GM21367 (cell line): ENCODE results near the gene SH3BP5.

Experiments used
- ATAC-seq: cut with Tn5 transposase; IDR thresholded peaks from one replicate; pipeline ENCODE4 v1.9.1; 2021; ENCODE audit not compliant: unreplicated experiment

Gene SH3BP5

DNA sequence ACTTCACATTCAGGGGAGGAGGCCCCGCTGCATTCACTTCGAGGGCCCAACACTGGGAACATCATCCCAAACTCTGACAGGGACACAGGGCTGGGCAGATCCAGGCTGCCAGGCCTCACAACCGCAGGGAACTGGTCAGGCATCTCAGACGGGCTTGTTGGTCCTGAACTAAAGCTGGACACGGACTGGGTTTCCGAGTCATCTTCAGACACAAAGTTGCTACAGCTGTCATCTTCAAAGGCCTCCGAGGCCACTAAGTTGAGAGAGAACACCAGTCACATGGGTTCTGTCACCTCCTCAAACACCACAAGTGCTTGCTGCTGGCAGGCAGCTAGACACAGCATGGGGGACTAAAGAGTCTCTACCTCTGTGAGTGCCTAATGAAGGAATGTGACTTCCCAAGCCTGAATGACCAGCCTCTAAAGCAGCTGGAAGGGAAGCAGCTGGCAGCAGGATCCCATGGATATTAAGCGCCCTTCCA is 75.5 kb downstream of the SH3BP5 start:
- ATAC-seq: no peak

DNA sequence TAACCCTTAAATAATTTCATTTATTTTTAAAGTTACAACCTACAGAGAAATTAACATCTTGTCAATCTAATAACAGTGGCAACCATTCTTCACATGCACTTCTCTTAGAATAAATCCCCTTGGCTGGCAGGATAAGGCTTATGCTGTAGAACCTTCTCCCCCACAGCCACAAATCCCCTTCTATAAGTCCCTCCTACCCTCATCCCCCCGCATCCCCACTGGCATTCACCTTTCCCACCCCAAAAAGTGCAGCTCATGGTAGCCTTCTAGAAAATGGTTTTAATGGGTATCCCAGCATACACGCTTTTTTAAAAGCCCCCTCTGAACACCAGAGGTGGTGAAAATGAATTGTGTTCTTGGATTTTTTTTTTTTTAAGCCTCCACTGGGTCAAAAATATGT is 77.2 kb downstream of the SH3BP5 start:
- ATAC-seq: no peak

- no peak for ATAC-seq
Measured at GRCh38 chr3:15253023-15253697, 79.2 kb downstream of the SH3BP5 start.

DNA sequence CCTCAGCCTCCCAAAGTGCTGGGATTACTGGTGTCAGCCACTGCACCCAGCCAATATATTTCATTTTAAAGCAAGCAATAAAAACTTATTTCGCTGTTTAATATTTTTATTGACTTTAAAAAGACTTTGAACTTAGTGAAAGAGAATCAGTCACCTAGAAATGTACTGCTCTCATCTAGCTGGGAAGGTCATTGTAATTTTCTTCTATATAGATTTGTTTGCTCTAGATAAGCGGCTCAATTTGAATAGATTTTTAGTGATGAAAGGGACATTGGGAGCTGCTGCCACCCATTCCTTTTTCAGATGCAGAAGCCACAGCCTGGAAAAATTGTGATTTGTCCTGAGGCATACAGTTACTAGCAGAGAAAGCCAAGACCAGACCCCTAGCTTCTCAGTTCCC is 86.2 kb downstream of the SH3BP5 start:
- no peak for ATAC-seq

DNA sequence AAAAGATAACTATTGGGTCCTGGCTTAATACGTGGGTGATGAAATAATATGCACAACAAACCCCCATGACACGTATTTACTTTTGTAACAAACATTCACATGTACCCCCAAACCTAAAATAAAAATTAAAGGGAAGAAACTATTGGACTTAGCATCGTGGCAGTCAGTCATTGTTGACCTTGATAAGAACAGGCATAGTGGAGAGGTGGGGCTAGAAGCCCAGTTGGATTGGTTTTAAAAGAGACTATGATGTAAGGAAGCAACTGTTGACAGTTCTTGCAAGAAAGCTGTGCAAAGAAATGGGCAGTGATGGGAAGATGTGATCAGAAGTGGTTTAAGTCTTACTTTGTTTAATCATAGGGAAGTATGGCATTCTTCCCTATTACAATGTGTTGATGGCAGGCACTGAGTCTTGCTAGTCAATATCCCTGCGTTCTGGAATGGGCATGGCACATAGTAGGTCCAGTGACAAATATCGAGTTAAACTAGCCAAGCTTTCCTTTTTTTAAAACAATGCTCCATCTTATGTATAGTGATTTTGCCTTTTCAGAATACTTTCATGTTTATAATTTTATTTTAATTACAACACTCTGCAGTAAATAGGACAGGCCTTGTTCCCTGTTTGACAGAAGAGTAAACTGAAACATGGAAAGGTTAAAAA is 88.4 kb downstream of the SH3BP5 start:
- ATAC-seq: no peak

DNA sequence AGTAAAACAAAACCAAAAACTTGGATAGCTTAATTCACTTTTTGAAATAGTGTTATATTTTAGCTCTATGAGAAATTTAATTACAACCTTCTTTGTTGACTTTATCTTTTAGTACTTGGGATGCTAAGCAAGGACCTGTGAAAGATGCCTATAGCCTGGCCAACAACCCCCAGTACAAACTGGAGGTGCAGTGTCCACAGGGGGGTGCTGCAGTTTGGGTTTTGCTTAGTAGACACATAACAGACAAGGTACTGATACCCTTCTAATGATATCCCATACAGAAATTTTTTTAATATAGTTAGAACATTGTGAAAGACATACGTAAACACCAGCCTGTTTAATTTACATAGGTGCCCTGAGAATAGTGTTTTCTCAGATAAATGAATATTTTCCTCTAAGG is 91.0 kb downstream of the SH3BP5 start:
- no peak for ATAC-seq

GRCh38 chr3:15229262-15229661 is 103.1 kb downstream of the SH3BP5 start:
- no peak for ATAC-seq

GRCh38 chr3:15228147-15228546 is 104.2 kb downstream of the SH3BP5 start:
- ATAC-seq: no peak

DNA sequence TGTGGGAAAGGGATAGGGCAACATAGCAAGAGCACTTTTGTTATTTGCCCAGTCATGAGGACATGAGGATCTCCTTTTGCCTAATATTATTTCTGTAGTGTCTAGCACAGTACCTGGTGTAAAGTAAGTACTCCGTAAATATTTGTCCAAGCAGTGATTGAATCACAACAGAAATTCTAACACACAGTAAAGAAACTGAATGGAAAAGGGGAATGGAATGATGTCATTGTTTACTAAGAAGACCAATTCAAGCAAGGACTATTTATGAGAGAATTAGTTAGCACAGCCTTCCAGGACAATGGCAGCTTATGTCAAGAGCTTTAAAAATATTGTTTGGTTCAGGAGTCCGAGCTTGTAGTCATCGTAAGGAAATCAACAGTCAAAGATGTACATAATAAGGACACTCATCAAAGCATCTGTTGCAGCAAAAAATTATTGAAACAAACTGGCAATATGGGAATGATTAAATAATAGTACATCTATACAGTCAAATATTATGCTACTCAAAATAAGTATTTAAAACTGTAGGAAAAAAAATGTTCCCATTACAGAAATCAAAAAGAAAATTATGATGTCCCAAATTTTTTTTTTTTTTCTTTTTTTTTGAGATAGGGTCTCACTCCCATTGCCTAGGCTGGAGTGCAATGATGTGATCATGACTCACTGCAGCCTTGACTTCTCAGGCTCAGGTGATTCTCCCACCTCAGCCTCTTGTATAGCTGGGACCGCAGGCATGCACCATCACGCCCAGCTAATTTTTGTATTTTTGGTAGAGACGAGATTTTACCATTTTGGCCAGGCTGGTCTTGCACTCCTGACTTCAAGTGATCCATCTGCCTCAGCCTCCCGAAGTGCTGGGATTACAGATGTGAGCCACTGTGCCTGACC is 108.5 kb downstream of the SH3BP5 start:
- ATAC-seq: no peak

DNA sequence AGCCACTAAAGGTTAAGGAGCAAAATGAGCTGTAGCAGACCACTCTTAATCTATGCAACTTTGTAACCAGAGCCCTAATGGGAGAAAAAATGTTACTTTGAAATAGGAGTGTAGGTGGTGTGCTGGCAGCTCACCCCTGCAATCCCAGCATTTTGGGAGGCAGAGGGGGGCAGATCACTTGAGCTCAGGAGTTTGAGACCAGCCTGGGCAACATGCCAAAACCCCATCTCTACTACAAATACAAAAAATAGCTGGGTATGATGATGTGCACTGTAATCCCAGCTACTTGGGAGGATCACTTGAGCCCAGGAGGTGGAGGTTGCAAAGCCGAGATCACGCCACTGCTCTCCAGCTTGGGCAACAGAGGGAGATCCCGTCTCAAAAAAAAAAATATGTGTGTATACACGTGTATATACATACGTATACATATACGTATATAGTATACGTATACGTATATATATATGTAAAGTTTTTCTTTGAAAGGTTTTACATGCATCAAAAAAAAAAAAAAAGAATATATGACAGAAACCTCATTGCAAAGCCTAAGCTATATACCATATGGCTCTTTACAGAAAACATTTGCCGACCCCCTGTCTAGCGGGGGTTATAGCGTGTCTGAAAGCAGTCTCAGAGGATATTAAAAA is 110.7 kb downstream of the SH3BP5 start:
- ATAC-seq: no peak

- no peak for ATAC-seq
Measured at GRCh38 chr3:15220661-15221060, 111.7 kb downstream of the SH3BP5 start.

DNA sequence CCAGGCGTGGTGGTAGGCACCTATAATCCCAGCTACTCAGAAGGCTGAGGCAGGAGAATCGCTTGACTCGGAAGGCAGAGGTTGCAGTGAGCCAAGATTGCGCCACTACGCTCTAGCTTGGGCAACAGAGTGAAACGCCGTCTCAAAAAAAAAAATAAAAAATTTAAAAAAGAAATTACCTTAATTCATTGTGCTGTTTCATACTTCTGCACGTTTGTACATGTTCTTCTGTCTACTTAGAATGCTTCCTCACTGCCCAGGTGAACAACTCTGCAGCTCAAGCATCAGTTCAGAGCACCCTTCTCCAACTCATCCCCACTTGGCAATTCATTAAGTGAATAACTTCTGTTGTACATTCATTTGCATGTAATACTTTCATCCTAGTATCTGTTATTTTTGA is 112.3 kb downstream of the SH3BP5 start:
- ATAC-seq: no peak

- ATAC-seq: no peak
Measured at GRCh38 chr3:15218689-15219088, 113.7 kb downstream of the SH3BP5 start.

- ATAC-seq: no peak
Measured at GRCh38 chr3:15217841-15218267, 114.5 kb downstream of the SH3BP5 start.

- ATAC-seq: no peak
Measured at GRCh38 chr3:15217011-15217671, 115.2 kb downstream of the SH3BP5 start.

GRCh38 chr3:15216501-15216900 is 115.9 kb downstream of the SH3BP5 start:
- no peak for ATAC-seq

DNA sequence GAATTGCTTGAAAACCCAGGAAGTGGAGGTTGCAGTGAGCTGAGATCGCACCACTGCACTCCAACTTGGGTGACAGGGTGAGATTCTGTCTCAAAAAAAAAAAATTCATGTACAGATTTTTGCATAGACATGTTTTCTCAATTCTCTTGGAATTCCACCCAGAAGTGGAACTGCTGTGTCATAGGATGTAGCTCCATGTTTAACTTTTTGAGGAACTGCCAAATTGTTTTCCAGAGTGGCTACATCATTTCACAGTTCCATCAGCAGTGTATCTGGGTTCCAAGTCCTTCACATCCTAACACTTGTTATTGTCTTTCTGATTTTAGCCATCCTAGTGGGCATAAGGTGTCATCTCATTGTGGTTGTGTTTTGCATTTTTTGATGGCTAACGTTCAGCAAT is 116.4 kb downstream of the SH3BP5 start:
- no peak for ATAC-seq

DNA sequence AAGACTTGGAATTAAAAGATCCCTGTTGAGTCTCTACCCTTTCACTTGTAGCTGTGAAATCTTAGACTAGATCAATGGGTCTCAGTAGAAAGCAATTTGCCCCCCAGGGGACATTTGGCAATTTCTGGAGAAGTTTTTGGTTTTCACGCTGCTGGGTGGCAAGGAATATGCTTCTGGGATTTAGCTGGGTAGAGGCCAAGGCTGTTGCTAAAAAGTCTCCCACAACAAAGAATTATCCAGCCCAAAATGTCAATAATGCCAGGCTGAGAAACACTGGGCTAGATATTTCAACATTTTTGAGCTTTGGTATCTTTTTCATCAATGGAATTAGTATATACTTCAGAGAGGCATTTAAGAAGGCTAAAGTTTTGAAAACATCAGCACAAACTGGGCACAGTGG is 117.6 kb downstream of the SH3BP5 start:
- ATAC-seq: no peak

- no peak for ATAC-seq
Measured at GRCh38 chr3:15211937-15212336, 120.4 kb downstream of the SH3BP5 start.

GRCh38 chr3:15207836-15208504 is 124.4 kb downstream of the SH3BP5 start:
- ATAC-seq: no peak
